ENCODE measurements around the gene MXD4.

The MXD4 gene

DNA sequence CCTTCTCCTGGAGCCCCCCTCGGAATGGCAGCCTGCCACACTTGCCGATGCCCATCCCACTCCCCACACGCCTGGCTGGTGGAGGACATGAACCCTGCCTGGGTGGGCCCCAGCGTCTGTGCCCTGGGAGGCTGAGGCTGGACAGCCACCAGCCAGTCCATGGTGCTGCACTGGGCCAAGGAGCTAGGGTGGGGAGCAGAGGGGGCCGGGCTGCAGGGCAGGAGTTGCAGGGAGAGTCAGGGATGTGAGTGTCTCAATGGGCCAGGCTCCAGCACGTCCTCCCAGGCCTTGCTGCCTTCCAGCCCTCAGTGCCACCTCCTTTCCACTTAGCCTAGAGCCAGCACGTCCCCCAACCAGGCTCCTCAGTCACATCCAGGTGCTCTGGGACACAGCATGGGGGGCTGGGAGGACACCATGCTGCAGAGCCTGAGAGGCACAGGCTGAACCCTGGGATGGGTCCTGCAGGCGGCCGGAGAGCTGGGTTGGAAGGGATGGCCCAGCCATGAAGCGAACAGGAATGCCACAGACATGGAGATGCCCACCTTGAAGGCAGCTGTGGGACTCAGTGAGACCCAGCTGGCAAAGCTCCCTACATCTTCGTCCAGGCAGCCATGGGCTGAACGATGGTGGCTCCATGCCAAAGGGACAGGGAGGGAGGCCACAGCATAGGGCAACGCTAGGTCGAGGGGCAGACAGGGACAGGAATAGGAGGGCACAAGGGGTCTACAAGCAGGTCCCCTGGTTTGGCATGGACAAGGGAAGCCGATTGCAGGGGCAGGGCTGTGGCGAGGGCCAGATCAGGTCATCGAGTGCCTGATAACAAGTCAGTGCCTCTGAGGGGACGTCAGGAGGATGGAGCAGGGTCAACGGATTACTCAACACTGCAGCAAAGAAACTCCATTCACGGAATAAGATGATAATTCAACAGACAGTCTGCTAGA lies 30.1 kb upstream of the MXD4 start:
- no peak for DNase-seq (ENCODE audit: low spot score)

DNA sequence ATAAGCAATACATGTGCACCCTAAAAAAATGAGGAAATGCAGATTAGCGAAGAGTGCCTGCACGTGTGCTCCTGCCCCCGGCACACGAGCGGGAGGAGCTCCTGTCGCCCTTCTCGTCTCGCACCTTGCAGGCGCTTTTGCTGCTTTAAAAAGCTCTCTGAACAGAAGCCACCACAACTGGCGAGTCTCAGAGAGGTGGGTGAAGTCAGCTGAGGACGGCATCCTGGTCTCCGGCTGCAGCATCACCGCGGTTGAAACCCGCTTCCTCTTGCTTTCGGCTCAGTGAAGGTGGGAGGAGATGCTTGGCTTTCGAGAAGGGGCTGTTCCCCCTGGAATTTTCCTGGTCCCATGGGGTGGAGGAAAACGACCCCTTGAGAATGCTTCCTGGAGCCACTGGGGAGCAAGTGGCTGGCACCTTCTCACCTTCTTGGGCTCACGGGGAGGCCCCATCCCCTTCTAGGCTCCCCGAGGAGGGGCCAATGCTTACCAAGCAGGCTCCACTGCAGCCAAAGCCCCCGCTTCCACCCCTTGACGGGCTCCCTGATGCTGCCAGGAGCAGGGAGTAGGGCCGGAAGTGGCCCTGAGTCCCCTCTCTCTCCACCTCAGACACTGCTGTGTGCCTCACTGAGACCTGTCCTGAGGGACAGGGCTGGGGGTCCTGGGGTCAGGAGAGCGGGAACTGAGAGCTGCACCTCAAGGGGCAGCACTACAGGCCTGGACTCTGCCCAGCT lies 29.2 kb upstream of the MXD4 start:
- DNase-seq (ENCODE audit: low spot score) = no peak

DNA sequence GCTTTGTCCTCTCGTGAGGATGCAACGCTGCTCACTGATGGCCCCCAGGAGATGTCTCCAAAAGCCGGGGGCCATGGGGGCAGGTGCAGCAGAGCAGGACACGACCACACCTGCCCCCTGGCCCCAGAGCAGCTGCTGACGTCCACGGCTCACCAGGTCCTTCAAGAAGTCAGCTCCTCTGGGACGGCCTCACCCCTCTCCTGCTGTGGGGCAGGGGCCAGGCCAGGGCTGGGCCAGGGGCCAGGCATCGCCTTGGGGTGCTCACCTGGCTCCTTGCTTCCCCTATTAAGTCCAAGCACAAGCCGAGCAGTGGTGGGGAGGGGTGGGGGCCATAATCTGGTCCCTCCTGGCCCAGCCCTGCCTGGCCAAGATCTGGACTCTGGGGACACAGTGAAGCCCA lies 28.6 kb upstream of the MXD4 start:
- DNase-seq (ENCODE audit: low spot score) = no peak

DNA sequence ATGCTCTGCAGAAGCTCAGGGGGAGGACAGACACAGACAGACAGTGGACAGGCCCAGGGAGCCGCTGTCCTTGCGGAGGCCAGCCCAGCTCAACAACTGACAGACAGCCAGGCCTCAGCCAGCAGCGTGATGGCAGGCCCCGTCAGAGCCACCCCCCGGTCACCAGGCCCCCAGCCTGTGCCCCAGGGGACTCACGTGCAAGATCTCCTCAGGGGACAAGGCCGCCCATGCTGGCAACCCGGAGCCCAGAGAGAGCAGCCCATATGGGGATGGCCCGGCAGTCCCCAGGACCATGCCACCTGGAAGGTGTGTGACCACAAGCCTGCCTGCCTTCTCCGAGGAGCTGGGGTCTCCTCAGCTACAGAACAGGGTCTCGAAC lies 28.0 kb upstream of the MXD4 start:
- DNase-seq (ENCODE audit: low spot score) = no peak

DNA sequence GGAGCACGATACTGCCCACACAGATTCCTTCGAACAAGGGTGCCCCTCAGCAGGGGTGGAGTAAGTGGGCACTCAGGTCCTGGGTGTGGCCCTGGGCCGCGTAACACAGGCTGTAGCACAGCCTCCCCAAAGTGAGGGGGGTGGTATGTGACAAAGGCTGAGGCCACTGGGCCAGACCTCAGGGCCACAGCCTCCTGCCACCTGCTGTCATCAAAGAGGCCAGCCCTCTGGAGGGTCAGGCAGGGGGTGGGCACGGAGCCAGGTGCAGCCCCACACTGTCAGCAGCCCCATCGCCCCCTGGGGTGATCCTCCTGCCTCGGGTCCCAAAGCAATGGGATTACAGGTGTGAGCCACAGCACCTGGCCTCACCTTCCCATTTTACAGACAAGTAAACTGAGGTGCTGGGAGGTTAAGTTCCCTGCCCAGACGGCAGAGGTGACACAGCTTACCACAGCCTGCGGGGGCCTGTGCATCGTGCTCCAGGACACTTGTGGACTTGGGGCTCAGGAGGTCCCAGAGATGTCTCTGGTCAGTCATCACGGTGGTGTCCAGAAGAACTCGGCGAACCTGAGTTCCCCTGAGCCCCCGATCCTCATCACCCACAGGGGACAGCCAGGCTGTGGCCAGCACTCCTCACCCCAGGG lies 27.5 kb upstream of the MXD4 start:
- no peak for DNase-seq (ENCODE audit: low spot score)

DNA sequence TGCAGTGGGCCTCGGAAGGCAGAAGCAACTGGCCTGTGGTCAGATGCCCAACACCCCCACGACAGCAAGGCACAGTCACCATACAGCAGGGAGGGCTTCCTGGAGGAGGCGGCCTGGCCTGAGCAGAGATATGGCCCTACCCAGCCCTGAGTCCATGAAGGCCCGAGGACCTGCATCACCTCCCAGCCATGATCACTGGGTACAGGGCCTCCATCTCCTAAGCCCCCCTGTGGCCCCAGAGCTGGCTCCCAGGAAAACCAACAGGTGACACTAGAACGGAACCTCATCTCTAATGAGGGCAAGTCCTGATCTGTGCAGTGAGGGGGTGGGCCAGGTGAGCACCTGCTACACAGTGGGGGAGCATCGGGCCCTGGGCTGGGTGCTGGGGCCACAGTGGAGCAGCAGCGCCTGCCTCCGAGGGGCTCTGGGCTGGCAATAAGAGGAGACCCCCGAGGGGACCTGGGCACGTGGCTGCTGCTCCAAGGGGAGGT lies 26.2 kb upstream of the MXD4 start:
- DNase-seq (ENCODE audit: low spot score) = no peak

DNA sequence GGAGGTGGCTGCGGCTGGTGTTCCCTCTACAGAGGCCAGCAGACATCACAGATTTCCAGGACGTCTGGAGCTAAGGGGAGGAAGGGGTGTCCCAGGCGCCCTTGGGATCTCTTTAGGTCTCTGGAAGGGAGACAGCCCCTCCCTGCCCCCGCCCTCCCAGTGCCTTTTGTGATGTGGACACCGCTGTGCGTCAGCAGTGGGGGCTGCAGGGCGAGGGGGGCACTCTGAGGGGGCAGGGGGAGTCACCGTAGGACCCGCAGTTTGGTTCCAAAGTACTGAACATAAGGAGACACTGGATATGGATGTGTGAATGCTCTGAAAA lies 25.6 kb upstream of the MXD4 start:
- no peak for DNase-seq (ENCODE audit: low spot score)

DNA sequence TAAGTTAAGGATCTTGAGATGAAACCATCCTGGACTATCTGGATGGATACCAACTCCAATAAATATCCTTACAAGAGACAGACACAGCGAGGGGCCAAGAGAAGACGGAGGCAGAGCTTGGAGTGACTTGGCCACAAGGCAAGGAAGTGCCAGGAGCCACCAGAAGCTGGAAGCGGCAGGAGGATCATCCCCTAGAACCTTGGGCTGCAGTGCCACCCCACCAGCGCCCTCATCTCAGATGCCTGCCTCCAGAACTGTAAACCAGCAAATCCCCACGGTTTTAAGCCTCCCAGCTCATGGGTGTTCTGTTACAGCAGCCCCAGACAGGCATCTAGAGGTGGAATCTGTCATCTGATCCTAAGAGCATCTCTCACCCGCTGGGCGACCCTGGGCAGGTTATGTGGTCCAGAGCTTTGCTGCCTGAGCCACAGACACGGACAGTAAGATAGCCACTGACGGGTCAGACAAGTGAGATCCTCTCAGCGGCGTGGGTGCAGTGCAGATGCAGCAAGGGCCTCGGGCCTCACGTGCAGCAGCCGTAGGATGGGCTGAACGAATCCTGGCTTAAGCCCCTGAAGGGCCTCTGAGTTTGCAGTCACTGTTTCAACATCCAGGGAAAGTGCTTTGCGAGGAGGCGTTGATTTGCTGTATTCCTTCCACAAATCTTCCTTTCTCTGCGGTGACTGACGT lies 25.1 kb upstream of the MXD4 start:
- no peak for DNase-seq (ENCODE audit: low spot score)

DNA sequence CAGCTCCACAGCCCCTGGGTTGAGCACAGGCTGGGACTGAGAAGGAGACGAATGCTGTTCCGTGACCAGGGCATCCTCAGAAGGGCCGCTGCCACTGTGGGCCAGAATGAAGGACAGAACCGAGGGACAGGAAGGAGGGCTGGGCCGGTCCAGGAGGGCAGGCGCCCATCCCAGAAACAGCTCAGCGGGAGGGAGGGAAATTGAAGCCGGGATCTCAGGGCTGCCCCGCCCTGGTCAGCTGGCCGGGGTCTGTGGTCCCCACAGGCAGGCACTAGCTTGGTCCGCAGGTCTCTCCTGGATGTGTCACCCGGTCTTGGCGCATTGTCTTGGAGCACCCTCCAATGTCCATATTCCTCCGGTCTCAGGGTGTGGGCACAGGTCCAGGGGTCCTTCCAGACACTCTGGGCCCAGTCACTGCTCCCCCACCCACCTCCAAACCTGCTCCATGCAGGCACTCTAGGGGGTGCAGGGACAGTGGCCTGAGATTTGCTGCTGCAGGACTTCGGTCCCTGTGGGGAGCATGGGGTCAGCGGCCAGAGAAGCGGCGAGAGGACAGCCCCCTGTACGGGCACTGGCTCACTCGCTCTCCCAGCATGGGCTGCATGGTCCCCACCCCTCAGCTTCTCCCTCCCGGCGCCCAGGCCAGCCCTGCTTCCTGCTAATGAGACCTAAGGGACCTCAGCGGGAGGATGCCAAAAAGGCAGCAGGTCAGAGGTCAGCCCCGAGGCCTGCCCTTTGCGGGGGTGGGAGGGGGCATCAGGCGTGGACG lies 23.9 kb upstream of the MXD4 start:
- DNase-seq (ENCODE audit: low spot score) = no peak

DNA sequence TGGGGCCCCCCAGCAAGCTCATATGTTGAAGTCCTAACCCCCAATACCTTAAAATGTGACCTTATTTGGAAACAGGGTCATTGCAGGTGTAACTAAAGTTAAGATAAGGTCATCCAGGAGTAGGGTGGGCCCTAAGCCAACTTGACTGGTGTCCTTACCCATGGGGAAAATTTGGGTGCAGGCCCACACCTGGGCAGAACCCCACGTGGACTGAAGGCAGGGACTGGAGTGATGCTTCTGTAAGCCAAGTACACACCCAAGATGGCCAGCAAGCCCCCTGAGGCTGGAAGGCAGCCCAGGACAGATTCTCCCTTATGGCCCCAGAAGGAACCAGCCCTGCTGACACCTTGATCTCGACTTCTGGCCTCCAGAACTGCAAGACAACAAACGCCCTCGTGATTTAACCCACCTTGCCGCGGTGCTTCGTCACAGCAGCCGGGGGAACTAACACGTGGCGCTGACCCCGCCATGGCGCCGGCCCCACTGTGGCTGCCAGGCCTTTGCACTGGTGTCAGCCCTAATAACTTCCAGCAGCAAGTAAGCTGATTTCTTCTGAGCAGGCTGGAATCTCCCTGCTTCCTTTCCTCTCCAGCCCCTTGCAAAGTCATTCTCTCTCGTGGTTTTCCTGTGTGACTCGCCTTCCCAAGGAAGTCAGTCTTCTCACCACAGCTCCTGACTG lies 23.2 kb upstream of the MXD4 start:
- no peak for DNase-seq (ENCODE audit: low spot score)

DNA sequence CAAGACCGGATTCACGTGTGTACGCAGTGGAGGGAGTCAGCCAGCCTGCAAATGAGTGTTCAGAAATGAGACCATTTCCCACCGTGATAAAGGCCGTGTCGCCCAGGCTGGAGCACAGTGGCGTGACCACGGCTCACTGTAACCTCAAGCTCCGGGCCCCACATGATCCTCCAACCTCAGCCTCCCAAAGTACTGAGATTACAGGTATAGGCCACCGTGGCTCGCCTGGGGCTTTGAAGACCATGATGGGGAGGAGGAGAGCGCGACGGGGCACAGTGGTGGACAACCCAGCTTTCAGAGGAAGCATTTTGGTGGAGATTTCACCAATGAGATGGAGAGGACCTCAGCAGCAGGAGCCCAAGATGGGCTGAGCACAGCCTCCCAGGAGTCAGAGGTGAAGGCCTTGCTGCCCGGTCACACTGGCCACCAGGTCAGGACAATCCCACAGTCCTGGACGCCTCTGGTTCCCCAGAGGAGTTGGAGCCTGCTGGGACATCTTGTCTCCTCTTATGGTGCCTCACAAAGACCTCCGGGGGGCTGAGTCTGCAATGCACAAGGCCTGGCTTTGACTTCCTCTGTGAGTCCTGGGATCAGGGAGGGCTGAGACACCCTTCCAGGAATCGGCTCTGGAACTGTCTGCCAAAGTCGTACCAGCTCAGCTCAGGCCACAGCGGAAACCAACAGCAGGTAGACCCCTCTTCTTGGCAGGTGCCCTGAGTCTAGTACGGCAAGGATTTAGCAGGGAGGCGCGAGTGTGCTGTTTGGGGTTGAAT lies 22.4 kb upstream of the MXD4 start:
- DNase-seq (ENCODE audit: low spot score) = no peak

DNA sequence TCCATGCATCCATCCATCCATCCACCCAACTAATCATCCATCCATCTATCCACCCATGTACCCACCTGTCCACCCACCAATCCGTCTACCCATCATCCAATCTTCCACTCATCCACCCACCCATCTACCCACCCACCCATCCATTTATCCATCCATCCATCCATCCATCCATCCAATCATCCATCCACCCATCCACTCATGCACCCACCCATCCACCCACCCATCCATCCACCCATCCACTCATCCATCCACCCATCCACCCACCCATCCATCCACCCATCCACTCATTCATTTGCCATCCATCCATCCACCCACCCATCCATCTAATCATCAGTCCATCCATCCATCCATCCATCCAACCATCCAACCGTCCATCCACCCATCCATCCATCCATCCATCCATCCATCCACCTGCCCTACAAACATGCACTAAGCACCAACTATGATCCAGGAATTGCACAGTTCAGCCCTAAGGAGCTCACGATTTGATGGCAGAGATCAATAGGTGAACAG lies 21.3 kb upstream of the MXD4 start:
- DNase-seq (ENCODE audit: low spot score) = no peak

DNA sequence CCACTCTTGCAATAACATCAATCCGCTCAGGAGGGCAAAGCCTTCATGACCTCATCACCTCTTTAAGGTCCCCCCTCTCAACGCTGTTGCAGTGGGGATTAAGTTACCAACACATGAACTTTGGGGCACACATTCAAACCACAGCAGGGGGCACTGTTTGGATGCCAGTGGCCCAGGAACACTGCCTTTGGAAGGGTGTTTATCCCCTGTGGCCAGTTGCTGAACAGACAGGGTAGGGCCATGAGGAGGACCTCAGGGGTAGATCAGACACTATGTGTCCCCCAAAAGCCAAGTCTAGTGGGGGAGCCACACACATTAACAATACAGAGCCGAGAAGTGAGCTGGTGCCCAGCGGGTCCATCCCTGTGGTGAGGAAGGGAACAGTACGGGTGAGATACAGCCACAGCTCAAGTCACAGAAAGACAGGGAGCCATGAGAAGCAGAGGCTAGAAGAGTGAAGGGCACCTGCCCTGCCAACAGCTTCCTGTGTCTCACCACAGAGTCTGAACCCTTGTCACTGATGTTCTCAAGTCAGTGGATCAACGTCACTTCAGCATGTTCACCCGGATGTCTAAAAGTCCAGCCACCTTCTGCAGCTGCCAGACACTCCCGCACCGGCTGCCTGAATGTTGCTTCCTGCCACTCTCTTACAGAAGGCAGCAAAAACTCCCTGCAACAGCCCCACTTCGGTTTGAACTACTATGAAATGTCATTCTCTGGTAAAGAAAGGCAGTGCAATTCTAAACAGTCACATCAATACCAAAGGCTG lies 19.9 kb upstream of the MXD4 start:
- DNase-seq (ENCODE audit: low spot score) = no peak

DNA sequence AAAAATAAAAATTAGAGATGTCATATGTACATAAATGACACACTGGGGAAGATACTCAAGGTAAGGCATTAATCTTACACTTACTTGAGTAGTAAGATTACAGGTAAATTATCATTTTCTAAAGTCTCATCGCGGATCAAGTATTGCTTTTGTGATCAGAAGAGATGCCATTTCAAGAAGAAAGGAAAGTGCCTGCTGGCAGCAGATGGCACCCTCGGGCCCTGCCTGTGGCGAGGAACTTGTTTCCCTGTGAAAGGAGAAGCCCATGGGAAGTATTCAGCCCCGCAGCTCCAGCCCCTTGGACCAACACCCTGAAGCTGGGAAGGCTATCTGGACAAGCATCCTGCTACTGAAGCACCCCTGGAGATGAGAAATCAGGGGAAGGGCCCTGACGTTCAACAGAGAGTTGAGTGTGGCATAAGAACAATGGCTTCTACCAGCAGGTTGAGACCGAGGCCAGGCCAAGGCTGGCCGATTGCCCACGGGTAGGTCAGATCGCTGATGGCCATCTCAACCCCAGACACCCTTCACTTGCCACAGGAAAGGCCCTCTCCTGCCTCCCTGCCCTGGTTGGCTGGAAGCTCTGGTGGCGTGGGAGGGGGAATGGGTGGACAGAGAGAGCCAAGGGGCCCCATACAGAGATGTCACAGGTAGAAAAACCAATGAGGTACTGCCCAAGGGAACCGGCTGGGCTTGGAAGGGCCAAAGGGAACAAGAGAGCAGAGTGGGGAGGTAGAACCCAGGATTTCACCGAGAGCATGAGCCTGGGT lies 18.8 kb upstream of the MXD4 start:
- no peak for DNase-seq (ENCODE audit: low spot score)

DNA sequence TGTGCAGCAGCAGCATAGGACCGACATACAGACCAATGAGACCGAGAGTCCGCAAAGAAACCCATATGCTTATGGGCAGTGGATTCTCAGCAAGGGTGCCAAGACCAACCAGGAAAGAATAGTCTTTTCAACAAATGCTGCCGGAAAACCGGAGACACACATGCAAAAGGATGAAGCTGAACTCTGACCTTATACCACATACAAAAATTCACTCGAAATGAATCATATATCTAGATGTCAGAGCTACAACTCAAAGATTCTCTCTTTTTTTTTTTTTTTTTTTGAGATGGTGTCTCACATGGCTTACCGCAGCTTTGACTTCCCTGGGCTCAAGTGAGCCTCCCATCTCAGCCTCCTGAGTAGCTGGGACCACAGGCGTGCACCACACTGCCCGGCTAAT lies 16.0 kb upstream of the MXD4 start:
- no peak for DNase-seq (ENCODE audit: low spot score)

DNA sequence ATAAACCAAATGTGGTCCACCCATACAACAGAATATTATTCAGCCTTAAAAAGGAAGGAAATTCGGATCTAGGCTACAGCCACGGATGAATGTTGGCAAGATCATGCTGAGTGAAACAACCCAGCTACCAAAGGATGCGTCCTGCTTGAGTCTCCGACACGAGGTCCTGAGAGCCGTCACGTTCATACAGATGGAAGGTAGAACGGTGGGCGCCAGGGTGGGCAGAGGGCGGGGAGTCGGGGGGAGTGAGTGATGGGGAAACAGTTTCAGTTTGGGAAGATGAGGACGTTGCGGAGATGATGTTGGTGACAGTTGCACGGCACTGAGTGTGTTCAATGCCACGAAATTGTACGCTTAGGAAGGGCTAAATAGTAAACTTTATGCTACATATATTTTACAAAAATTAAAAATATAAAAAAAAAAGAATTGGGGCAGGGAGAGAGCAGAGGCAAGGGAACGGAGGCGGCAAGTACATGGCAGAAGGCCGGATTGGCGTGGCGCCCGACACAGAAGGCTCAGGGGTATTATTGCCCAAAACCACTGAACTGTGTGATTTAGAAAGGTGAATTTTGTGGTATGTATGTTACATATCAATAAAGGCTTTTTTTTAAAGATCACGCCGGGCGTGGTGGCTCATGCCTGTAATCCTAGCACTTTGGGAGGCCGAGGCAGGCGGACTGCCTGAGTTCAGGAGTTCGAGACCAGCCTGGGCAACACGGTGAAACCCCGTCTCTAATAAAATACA lies 14.8 kb upstream of the MXD4 start:
- no peak for DNase-seq (ENCODE audit: low spot score)

DNA sequence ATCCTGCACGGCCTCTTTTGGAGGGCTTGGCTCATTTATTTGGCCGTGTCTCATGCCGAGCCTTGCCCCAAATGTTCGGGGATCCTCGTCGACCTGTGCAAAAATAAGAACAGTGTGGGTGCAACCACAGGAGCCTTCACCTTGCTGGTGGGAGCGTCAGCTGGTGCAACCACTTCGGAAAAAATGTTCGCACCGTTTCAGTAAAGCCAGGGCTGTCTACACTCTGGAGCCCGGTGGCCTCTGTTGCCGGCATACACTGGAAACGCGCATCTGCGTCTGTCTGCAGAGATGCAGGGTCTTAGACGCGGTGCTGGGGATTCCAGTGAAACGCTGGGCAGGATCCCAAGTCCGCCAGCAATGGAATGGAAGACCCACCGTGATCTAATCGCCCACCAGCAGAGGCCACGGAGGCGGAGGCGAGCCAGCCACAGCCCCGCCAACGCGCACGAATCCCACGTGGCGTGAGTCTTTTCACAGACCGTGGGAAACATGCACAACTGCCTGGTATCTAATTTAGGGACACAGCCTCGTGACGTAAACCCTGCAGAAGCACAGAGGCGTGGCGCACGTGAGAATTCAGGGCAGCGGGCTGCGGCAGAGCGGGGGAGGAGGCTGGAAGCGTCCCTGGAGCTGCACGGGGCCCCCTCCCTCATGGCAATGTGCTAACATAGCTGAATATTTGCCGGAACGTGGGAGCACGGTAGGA lies 13.8 kb upstream of the MXD4 start:
- DNase-seq (ENCODE audit: low spot score) = no peak

Measured in COLO829 (cell line).